Stimulated activated CD4-positive, alpha-beta T cell treated with anti-CD3 and anti-CD28 coated beads, Interleukin-4, amount 100 ng/mL, for 1 hour (primary cell): Measurements from ENCODE around the gene EID1.
"Not testable (repeated sequence)": the region's sequence is repeated elsewhere in the genome, so short reads cannot be mapped to it uniquely, and the experiment has no call there.

Experiments
- DNase-seq: peaks from one replicate; pipeline ENCODE4 v3.0.0-alpha.2; 2020

The EID1 gene

GRCh38 chr15:48871542-48871941 lies 6.4 kb upstream of the EID1 start:
- no peak for DNase-seq

GRCh38 chr15:48872632-48873031 lies 5.3 kb upstream of the EID1 start:
- no peak for DNase-seq

GRCh38 chr15:48875241-48875960 lies 2.5 kb upstream of the EID1 start:
- no peak for DNase-seq

GRCh38 chr15:48876057-48876456 lies 1.9 kb upstream of the EID1 start:
- DNase-seq, result no peak

GRCh38 chr15:48880070-48880634 lies 2.2 kb downstream of the EID1 start:
- DNase-seq, result no peak

GRCh38 chr15:48883699-48884098 lies 5.8 kb downstream of the EID1 start:
- no peak for DNase-seq

GRCh38 chr15:48887144-48887543 lies 9.2 kb downstream of the EID1 start:
- DNase-seq, result no peak

GRCh38 chr15:48888191-48888590 lies 10.3 kb downstream of the EID1 start:
- no peak for DNase-seq

GRCh38 chr15:48888836-48889235 lies 10.9 kb downstream of the EID1 start:
- no peak for DNase-seq

- DNase-seq, result no peak
Measured at GRCh38 chr15:48889925-48890324, 12.0 kb downstream of the EID1 start.

- DNase-seq, result no peak
Measured at GRCh38 chr15:48890375-48890972, 12.5 kb downstream of the EID1 start.

GRCh38 chr15:48891232-48891765 lies 13.4 kb downstream of the EID1 start:
- no peak for DNase-seq

GRCh38 chr15:48893311-48893710 lies 15.4 kb downstream of the EID1 start:
- DNase-seq, result no peak

- no peak for DNase-seq
Measured at GRCh38 chr15:48896869-48897814, 19.2 kb downstream of the EID1 start.

- no peak for DNase-seq
Measured at GRCh38 chr15:48898032-48898431, 20.1 kb downstream of the EID1 start.

- no peak for DNase-seq
Measured at GRCh38 chr15:48898446-48898845, 20.5 kb downstream of the EID1 start.

GRCh38 chr15:48899793-48900192 lies 21.9 kb downstream of the EID1 start:
- no peak for DNase-seq

GRCh38 chr15:48904758-48905157 lies 26.8 kb downstream of the EID1 start:
- DNase-seq, result no peak

GRCh38 chr15:48905216-48905615 lies 27.3 kb downstream of the EID1 start:
- no peak for DNase-seq

- DNase-seq, result no peak
Measured at GRCh38 chr15:48905847-48906246, 27.9 kb downstream of the EID1 start.

- not testable (repeated sequence) for DNase-seq
Measured at GRCh38 chr15:48909313-48909712, 31.4 kb downstream of the EID1 start.

GRCh38 chr15:48910554-48910953 lies 32.6 kb downstream of the EID1 start:
- DNase-seq, result not testable (repeated sequence)

- DNase-seq, result no peak
Measured at GRCh38 chr15:48913141-48913540, 35.2 kb downstream of the EID1 start.
